ENCODE results near the gene RAD23A.

DNA sequence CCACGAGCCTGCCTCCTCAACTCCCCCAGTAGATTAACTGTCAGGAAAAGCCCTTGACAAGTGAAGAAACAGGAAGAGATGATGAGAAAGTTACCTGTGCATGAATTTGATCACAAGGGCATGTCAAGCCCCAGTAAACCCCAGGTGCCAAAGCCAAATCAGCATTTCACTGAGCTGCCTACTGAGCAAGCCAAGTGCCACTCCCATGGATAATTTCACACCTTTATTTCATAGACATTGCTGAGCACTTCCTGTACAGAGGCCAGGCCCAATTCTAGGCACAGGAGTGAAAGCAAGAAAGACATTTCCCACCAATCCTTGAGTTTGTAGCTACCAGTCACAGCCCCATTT, 8.9 kb downstream of the RAD23A start:
- TF ChIP-seq, protein P1, sequence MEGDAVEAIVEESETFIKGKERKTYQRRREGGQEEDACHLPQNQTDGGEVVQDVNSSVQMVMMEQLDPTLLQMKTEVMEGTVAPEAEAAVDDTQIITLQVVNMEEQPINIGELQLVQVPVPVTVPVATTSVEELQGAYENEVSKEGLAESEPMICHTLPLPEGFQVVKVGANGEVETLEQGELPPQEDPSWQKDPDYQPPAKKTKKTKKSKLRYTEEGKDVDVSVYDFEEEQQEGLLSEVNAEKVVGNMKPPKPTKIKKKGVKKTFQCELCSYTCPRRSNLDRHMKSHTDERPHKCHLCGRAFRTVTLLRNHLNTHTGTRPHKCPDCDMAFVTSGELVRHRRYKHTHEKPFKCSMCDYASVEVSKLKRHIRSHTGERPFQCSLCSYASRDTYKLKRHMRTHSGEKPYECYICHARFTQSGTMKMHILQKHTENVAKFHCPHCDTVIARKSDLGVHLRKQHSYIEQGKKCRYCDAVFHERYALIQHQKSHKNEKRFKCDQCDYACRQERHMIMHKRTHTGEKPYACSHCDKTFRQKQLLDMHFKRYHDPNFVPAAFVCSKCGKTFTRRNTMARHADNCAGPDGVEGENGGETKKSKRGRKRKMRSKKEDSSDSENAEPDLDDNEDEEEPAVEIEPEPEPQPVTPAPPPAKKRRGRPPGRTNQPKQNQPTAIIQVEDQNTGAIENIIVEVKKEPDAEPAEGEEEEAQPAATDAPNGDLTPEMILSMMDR (IDR thresholded peaks at IDR 0.05; ENCODE audit: low read depth, low read length): no peak
- TF ChIP-seq POLR2A (IDR thresholded peaks at IDR 0.05; ENCODE audit: extremely low read depth, insufficient read length) (no peak), MYC (IDR thresholded peaks at IDR 0.05; ENCODE audit: low read depth, low read length) (no peak)
- TF ChIP-seq, protein P2, sequence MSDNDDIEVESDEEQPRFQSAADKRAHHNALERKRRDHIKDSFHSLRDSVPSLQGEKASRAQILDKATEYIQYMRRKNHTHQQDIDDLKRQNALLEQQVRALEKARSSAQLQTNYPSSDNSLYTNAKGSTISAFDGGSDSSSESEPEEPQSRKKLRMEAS (IDR thresholded peaks at IDR 0.05; ENCODE audit: low read depth, low read length): no peak
